ENCODE measurements around the gene GFRA3.
A peak's percentile ranks its signal among the peaks of the same experiment; 100 is the strongest.
"Not testable (repeated sequence)": the region's sequence is repeated elsewhere in the genome, so short reads cannot be mapped to it uniquely, and the experiment has no call there.

Gene GFRA3, protein sequence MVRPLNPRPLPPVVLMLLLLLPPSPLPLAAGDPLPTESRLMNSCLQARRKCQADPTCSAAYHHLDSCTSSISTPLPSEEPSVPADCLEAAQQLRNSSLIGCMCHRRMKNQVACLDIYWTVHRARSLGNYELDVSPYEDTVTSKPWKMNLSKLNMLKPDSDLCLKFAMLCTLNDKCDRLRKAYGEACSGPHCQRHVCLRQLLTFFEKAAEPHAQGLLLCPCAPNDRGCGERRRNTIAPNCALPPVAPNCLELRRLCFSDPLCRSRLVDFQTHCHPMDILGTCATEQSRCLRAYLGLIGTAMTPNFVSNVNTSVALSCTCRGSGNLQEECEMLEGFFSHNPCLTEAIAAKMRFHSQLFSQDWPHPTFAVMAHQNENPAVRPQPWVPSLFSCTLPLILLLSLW

DNA sequence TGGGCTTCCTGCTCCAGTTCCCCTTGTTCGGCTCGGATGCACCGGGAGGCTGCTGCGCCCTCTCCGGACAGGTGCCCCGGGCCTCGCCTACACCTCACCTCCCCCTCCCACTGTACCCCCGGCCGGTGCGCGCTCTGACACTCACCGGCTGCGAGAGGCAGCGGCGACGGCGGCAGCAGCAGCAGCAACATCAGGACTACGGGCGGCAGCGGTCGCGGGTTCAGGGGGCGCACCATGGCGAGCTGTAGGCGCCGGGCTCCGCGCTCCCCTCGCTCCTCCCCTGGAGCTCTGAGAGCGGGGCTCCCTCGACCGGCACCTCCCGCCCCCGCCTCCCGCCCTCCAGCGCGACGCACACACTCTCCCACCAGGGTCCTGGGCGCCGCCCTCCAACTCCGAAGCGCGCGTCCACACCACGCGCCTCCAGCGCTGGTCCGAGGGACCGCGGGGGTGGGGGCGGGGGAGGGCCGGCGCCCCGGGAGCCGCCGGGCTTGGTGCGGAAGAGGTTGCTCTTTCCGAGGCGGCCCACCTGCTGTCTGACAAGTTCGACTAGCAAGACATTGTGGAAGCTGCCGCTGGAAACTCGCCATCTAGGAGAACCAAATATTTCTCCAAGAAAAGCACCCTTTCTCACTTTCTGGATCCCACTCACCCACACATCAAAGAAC is at the start of gene GFRA3:
Gene GFRA3, minus strand, starts transcription at position 433 of the 665 bp plus-strand sequence. Its CDS starts 197 bp downstream, at position 236.
- Histone ChIP-seq H4K20me1 (no peaks in the 10 kb centered on the region; the same call in 1 of the 2 replicates), H3K4me2 (peak within 1 kb of the TSS; percentile 60), H3K4me1 (peaks cover 5% of the 10 kb centered on the region; the same call in 1 of the 2 replicates), H3K9me3 (no peaks in the 10 kb centered on the region), H3K27me3 (peaks cover 39% of the 10 kb centered on the region), H3K9ac (no peak within 1 kb of the TSS), H3K4me3 (peak within 1 kb of the TSS; percentile 47), H3K27ac (no peak within 1 kb of the TSS), H3K36me3 (no peaks in the 10 kb centered on the region)
- no peak for TF ChIP-seq Cebpa-rat (IDR thresholded peaks at IDR 0.05)

DNA sequence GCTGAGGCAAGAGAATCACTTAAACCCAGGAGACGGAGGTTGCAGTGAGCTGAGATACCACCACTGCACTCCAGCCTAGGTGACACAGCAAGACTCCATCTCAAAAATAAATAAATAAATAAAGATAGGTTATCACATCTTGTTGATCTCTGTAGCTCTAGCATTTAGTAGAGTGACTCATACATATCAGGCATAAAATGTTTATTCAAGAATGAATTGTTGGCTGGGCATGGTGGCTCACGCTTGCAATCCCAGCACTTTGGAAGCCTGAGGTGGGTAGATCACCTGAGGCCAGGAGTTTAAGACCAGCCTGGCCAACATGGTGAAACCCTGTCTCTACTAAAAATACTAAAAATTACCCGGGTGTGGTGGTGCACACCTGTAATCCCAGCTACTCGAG is 43.8 kb upstream of the GFRA3 start:
- not testable (repeated sequence) for H3K4me2 ChIP-seq, H3K27ac ChIP-seq, H3K4me1 ChIP-seq, H3K9ac ChIP-seq, H3K27me3 ChIP-seq, H3K9me3 ChIP-seq, H4K20me1 ChIP-seq, H3K4me3 ChIP-seq
- H3K36me3 ChIP-seq = peaks cover 72% of the 10 kb centered on the region

DNA sequence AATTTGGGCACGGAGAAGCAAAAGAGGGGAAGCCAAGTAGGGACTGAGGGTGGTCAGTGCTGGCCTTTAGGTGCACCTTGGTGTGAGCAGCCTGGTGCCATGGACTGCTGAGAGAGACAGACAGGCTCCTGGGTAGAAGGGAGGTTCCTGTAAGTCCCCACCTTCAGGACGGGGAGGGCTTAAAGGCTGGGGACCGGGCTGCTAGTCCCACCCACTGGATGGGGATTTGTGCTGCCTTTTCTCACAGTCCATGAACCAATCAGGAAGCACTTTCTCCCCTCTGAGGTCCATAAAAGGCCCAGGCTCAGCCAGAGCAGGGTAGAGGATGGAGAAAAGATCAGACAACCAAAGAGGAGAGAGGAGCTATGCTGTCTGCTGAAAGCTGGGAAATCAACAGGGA is 41.9 kb upstream of the GFRA3 start:
- H3K9me3 ChIP-seq = no peaks in the 10 kb centered on the region
- no peaks in the 10 kb centered on the region for H3K27me3 ChIP-seq
- H3K36me3 ChIP-seq = peaks cover 77% of the 10 kb centered on the region
- no peak overlapping the region for H3K27ac ChIP-seq
- no peaks in the 10 kb centered on the region for H3K4me1 ChIP-seq
- H4K20me1 ChIP-seq = no peaks in the 10 kb centered on the region
- H3K9ac ChIP-seq = no peak overlapping the region
- TF ChIP-seq Cebpa-rat (IDR thresholded peaks at IDR 0.05) = no peak
- H3K4me2 ChIP-seq = no peak overlapping the region
- H3K4me3 ChIP-seq = no peak overlapping the region

DNA sequence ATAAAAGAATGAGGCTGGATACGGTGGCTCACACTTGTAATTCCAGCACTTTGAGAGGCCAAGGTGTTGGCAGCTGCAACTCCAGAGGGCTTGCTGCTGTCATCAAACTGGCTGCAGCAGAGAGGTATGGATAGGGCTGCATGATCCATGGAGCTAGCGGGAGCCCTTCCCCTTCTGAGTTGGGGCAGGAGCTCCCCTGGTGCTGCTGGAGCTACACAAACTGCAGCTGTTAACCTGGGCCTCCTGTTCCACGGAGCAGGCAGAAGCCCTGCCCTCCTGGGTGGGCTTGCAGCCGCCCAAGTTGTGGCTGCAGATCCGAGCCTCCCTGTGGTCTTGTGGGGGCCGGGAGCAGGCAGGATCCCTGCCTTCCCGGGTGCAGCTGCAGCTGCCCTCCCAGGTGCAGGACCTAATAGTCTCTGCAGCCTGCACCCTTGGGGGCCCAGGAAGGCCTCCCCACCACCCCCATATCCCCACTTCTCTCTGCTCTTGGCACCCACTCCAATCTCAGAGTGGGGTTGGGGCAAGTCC is 41.4 kb upstream of the GFRA3 start:
- Histone ChIP-seq H3K27ac (no peak overlapping the region), H4K20me1 (no peaks in the 10 kb centered on the region), H3K36me3 (peaks cover 80% of the 10 kb centered on the region), H3K9me3 (no peaks in the 10 kb centered on the region), H3K4me3 (no peak overlapping the region), H3K9ac (no peak overlapping the region), H3K4me1 (no peaks in the 10 kb centered on the region), H3K27me3 (no peaks in the 10 kb centered on the region), H3K4me2 (no peak overlapping the region)
- no peak for TF ChIP-seq Cebpa-rat (IDR thresholded peaks at IDR 0.05)

DNA sequence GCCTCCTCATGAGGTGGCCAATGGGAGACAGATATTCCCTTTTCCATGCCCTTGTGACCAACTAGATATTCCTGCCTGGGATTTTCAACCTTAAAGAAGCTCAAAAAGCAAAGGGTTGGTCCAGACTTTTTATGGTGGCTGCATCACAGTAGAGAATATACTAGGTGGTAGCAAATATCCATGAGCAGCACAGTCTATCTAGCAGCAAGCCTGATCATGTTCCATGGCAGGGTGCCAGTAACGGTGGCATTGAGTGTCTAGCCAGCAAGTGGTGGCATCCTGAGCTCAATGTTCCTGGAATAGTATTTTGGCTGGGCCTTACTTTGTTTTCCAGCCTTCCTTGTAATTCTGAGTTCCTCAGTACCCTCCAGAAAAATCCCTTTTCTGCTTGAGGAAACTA is 31.4 kb upstream of the GFRA3 start:
- Histone ChIP-seq H3K9me3 (no peaks in the 10 kb centered on the region), H3K27me3 (no peaks in the 10 kb centered on the region), H3K27ac (no peak overlapping the region), H3K36me3 (peaks cover 51% of the 10 kb centered on the region), H3K4me1 (no peaks in the 10 kb centered on the region), H3K9ac (no peak overlapping the region), H4K20me1 (no peaks in the 10 kb centered on the region), H3K4me2 (no peak overlapping the region), H3K4me3 (no peak overlapping the region)
- no peak for TF ChIP-seq Cebpa-rat (IDR thresholded peaks at IDR 0.05)

DNA sequence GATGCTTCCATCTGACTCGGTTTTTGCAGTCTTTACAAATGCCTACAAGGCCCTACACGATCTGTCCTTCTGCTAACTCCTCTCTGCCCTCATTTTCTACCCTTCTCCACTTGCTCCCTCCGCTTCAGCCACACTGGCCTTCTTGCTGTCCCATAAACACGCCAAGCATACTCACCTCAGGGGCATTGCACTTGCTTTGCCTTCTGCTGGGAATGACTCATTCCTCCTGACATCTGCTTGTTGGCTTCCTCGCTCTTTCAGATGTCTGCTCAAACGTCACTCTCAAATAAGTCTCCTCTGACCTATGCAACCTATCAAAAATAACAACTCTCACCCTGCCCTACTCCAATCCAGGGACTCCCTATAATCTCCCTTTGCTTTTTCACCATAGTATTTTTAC is 29.0 kb upstream of the GFRA3 start:
- peaks cover 37% of the 10 kb centered on the region for H3K36me3 ChIP-seq

DNA sequence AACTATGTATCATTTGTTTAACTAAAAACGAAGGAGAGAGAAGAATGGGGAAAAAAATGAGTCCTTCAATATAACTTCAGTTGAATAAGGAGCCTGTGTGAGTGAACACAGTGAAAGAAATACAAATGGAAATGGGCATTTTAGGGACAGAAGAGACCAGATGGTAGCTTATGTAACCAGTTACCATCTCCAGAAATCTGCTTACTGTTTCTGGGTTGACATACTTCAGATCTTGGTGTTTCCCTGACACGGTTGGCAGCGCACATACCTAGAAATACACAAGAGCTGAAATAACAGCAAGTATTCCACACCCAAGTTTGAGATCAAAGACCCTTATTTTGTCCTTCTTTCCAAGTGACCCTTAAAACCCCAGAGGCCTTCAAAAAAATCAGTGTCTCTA is 14.9 kb upstream of the GFRA3 start:
- H3K4me2 ChIP-seq = no peak overlapping the region
- H3K9ac ChIP-seq = no peak overlapping the region
- H3K4me3 ChIP-seq = no peak overlapping the region
- no peaks in the 10 kb centered on the region for H4K20me1 ChIP-seq
- H3K36me3 ChIP-seq = peaks cover 71% of the 10 kb centered on the region
- no peak overlapping the region for H3K27ac ChIP-seq
- H3K4me1 ChIP-seq = no peaks in the 10 kb centered on the region
- no peaks in the 10 kb centered on the region for H3K9me3 ChIP-seq
- H3K27me3 ChIP-seq = no peaks in the 10 kb centered on the region
- TF ChIP-seq Cebpa-rat (IDR thresholded peaks at IDR 0.05) = no peak

More for the DNA sequence above, 29.0 kb upstream of the GFRA3 start:
- H4K20me1 ChIP-seq = no peaks in the 10 kb centered on the region
- TF ChIP-seq Cebpa-rat (IDR thresholded peaks at IDR 0.05) = no peak
- H3K9me3 ChIP-seq = no peaks in the 10 kb centered on the region
- H3K27me3 ChIP-seq = no peaks in the 10 kb centered on the region
- H3K4me3 ChIP-seq = no peak overlapping the region
- no peak overlapping the region for H3K9ac ChIP-seq
- H3K27ac ChIP-seq = no peak overlapping the region
- no peaks in the 10 kb centered on the region for H3K4me1 ChIP-seq
- H3K4me2 ChIP-seq = no peak overlapping the region

DNA sequence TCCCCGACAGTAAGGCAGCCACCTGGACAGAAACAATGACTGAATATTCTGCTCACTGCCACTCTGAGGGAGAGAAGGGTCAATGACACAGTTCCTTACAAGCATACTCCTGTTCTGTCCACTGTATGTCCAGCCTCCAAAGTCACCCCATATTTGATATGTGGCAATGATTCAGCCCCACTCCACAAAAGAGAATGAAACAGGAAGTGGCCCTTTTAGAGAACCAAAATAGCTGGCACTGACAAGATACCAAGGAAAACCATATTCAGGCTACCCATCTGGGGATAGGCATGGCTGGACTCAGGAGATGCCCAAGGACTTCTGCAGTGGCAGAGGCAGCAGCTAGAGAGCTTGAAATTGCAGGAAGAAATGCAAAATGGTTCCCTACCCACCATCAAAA is 12.8 kb upstream of the GFRA3 start:
- Histone ChIP-seq H3K4me2 (no peak overlapping the region), H3K36me3 (peaks cover 76% of the 10 kb centered on the region), H4K20me1 (no peaks in the 10 kb centered on the region), H3K9ac (no peak overlapping the region), H3K4me1 (no peaks in the 10 kb centered on the region), H3K9me3 (no peaks in the 10 kb centered on the region), H3K27ac (no peak overlapping the region), H3K4me3 (no peak overlapping the region), H3K27me3 (no peaks in the 10 kb centered on the region)
- TF ChIP-seq Cebpa-rat (IDR thresholded peaks at IDR 0.05) = no peak

DNA sequence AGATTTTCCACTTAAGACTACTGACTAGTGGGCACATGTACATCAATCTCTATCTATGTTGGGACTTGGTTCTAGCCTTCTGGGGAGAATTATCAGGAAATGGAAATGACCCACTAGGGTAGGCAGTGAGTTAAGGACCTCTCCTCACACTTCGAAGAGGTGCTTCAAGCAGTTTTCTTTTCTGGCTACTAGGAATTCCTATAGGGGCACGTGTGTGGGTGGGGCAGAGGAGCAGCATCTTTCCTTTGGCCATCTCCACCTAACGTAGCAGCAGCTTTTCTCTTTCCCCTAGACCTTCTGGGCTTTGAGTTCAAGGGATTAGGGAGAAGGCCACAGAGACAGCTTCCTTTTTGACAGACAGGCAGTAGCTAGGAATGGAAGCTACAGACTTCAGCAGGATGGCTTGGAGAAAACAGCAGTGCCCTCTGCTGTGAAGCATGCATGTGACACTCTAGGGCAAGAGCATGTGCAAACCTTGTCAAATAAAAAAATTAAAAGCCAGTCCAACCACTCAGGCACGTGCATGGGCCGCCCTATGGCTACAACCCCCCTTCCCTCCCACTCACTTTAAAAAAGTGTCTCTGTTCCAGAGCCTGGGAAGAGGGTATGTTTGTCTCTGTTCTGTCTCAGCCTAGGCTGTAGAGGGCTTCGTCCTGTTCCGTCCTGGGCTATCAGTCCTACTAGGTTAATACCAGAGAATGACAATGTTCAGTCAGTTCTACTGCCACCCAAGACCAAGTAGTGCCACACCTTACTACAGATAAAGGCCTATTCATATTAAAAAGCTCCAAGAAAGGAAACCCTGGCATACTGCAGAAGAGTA is 8.7 kb upstream of the GFRA3 start:
- no peaks in the 10 kb centered on the region for H4K20me1 ChIP-seq
- no peak for TF ChIP-seq Cebpa-rat (IDR thresholded peaks at IDR 0.05)
- H3K36me3 ChIP-seq = peaks cover 46% of the 10 kb centered on the region
- no peaks in the 10 kb centered on the region for H3K4me1 ChIP-seq
- no peak overlapping the region for H3K9ac ChIP-seq
- H3K27ac ChIP-seq = no peak overlapping the region
- no peak overlapping the region for H3K4me2 ChIP-seq
- H3K9me3 ChIP-seq = no peaks in the 10 kb centered on the region
- H3K4me3 ChIP-seq = no peak overlapping the region
- H3K27me3 ChIP-seq = no peaks in the 10 kb centered on the region
